ENCODE data around the gene ACLY. TPM values are rescaled to one million over a fixed set of nuclear protein-coding genes. Genes with fewer than 3 reads are reported as not detected.

ACLY gene
- total and polyA plus RNA-seq, 12 donors = 12.1 to 42.2 (median 25.2) TPM

DNA sequence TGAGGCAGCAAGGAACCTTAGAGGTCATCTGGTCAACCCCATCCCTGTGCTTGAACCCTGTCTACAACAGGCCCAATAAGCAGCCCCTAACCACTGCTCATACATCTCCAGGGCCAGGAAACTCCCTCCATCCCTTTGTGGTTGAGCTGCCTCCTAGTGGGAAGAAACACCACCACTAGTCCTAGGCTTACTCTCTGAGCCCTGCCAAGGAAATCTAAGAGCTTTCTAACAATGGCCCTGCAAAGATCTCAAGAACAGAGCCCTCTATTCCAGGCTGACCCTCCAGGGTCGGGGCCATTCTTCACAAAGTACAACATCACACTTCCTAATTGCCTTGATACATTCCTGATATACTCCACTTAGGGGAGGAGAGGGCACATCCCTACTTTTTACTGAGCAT is 5.8 kb downstream of the ACLY start:
- 83 to 88% methylated on average over 1 of the region's 1 CpG for WGBS, 2 donors
- H3K9me3 ChIP-seq = no peaks in the 10 kb centered on the region
- H3K36me3 ChIP-seq = peaks cover 4 to 62% (median 57%) of the 10 kb centered on the region in 9 donors
- intact Hi-C loops (cut with DNase I) = no loop called here
- no peak overlapping the region for H3K4me3 ChIP-seq
- DNase-seq (no peak), ATAC-seq (no peak)
- no peak for TF ChIP-seq CTCF (IDR thresholded peaks at IDR 0.05)
- no peaks in the 10 kb centered on the region for H3K27me3 ChIP-seq
- no peak overlapping the region for H3K27ac ChIP-seq
- H3K4me1 ChIP-seq = peaks cover 6 to 40% (median 19%) of the 10 kb centered on the region in 9 donors

DNA sequence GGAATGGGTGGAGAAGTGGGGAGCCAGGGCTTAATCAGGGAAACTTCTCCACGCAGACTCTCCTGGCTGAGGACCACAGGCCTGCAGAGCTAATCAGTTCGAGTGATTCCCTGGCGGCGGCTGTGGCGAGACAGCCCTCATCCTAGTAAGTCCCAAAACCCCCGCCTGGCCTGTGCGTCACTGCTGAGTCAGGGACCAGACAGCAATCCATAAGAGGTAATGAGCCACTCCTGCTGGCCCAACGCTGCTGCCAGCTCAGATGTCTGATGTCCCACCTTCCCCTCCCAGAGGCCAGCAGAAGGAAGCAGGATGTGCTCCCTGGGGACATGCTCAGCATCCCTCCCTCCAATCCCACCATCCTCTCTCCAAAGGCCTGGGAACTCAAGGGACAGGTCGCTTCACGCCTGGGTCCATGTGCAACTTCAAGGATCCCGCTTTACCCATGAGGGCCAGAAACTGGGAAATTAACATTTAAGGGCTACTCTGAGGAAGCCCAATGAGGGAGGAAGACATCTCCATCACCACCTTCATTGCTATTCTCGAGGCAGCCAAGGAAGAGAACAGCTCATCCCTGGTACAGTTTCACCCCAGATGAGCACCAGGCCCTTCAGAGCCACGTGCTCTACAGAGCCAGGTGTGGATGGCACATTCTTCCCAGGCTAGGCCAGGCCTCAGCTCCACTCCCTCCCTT is 7.9 kb downstream of the ACLY start:
- no peak for ATAC-seq
- Histone ChIP-seq H3K4me1 (peaks cover 0 to 21% (median 5%) of the 10 kb centered on the region in 9 donors), H3K36me3 (peaks cover 4 to 82% (median 62%) of the 10 kb centered on the region in 9 donors), H3K27ac (no peak overlapping the region), H3K27me3 (no peaks in the 10 kb centered on the region), H3K9me3 (no peaks in the 10 kb centered on the region), H3K4me3 (no peak overlapping the region)
- intact Hi-C loops (cut with DNase I) = no loop called here
- WGBS, 2 donors = 88 to 92% methylated on average over 13 of the region's 13 CpGs
- TF ChIP-seq CTCF (IDR thresholded peaks at IDR 0.05) = no peak
- no peak for DNase-seq

GRCh38 chr17:41909088-41909487 is 9.7 kb downstream of the ACLY start:
- H3K27me3 ChIP-seq = no peaks in the 10 kb centered on the region
- no peak overlapping the region for H3K4me3 ChIP-seq
- WGBS, 2 donors = 93 to 96% methylated on average over 13 of the region's 13 CpGs
- ATAC-seq = no peak
- H3K36me3 ChIP-seq = peaks cover 4 to 99% (median 69%) of the 10 kb centered on the region in 9 donors
- TF ChIP-seq CTCF (IDR thresholded peaks at IDR 0.05) = no peak
- DNase-seq = no peak
- H3K9me3 ChIP-seq = no peaks in the 10 kb centered on the region
- intact Hi-C loops (cut with DNase I) = no loop called here
- no peak overlapping the region for H3K27ac ChIP-seq
- H3K4me1 ChIP-seq = peaks cover 0 to 7% (median 0%) of the 10 kb centered on the region in 9 donors

- peaks cover 0 to 4% (median 0%) of the 10 kb centered on the region in 9 donors for H3K4me1 ChIP-seq
- no peak overlapping the region for H3K4me3 ChIP-seq
- peaks cover 4 to 98% (median 67%) of the 10 kb centered on the region in 9 donors for H3K36me3 ChIP-seq
- intact Hi-C loops (cut with DNase I) = no loop called here
- H3K27me3 ChIP-seq = no peaks in the 10 kb centered on the region
- DNase-seq (no peak), ATAC-seq (no peak)
- H3K9me3 ChIP-seq = no peaks in the 10 kb centered on the region
- WGBS, 2 donors = 95 to 96% methylated on average over 14 of the region's 14 CpGs
- H3K27ac ChIP-seq = no peak overlapping the region
- no peak for TF ChIP-seq CTCF (IDR thresholded peaks at IDR 0.05)
Observed at GRCh38 chr17:41907633-41908539, 10.9 kb downstream of the ACLY start.

Measured in heart right ventricle (tissue), 16 donors.